Naive B cell (primary cell): Measurements from ENCODE around the gene ZNF578. TPM values are rescaled to one million over a fixed set of nuclear protein-coding genes. Genes with fewer than 3 reads are reported as not detected.
"Not testable (repeated sequence)": the region's sequence is repeated elsewhere in the genome, so short reads cannot be mapped to it uniquely, and the experiment has no call there.

Experiments
- ATAC-seq, 2 donors: fragments of 150-1000 bp; cut with Tn5 transposase; 2 replicates each; pipeline ENCODE4 v1.10.0; 2021; ENCODE audit warnings: low read depth in 2 of 2, mild to moderate bottlenecking in 2 of 2, moderate library complexity in 2 of 2
- DNase-seq: peaks from one replicate; pipeline ENCODE4 v3.0.0; 2022
- H3K27ac Mint-ChIP-seq, 6 donors: one replicate each; pipeline ENCODE4 v1.8.0; 2020 to 2022; ENCODE audit warnings: mild to moderate bottlenecking in 6 of 6, mixed read lengths in 6 of 6, moderate library complexity in 5 of 6, inconsistent platforms in 2 of 6
- H3K27me3 Mint-ChIP-seq, 3 donors: one replicate each; pipeline ENCODE4 v1.8.0; 2021 to 2022; ENCODE audit warnings: mixed read lengths in 3 of 3, mild to moderate bottlenecking in 1 of 3
- H3K36me3 Mint-ChIP-seq, 2 donors: one replicate each; pipeline ENCODE4 v1.8.0; 2020 to 2022; ENCODE audit warnings: mixed read lengths in 2 of 2, inconsistent platforms in 1 of 2, mild to moderate bottlenecking in 1 of 2
- H3K4me1 Mint-ChIP-seq, 3 donors: one replicate each; pipeline ENCODE4 v1.8.0; 2020 to 2022; ENCODE audit warnings: mixed read lengths in 3 of 3, inconsistent platforms in 1 of 3, mild to moderate bottlenecking in 1 of 3, moderate library complexity in 1 of 3
- H3K4me3 Mint-ChIP-seq, 8 donors: one replicate each; pipeline ENCODE4 v1.8.0; 2020 to 2022; ENCODE audit warnings: mild to moderate bottlenecking in 8 of 8, mixed read lengths in 8 of 8, moderate library complexity in 8 of 8, inconsistent platforms in 2 of 8
- H3K9me3 Mint-ChIP-seq, 7 donors: one replicate each; pipeline ENCODE4 v1.8.0; 2020 to 2022; ENCODE audit warnings: mixed read lengths in 7 of 7, mild to moderate bottlenecking in 5 of 7, inconsistent platforms in 2 of 7, moderate library complexity in 1 of 7
- polyA plus RNA-seq, 6 donors: library from polyadenylated mRNA; unstranded; fragments of 300-500 nt; fragmentation: Illumina TruSeq; gene quantifications; one replicate each; pipeline ENCODE4 v1.2.3, GENCODE V29; 2021; ENCODE audit warnings: low read depth in 6 of 6

ZNF578 gene
- polyA plus RNA-seq, 6 donors from 2014 or later = 1.5 to 19.0 (median 6.1) TPM

- H3K4me3 Mint-ChIP-seq = peak overlapping the region in 3 of 8 donors; percentile 30 to 60 (median 41)
- ATAC-seq (no peak), DNase-seq (no peak)
- H3K9me3 Mint-ChIP-seq = peaks cover 0 to 65% (median 7%) of the 10 kb centered on the region in 7 donors
- no peaks in the 10 kb centered on the region for H3K27me3 Mint-ChIP-seq
- peaks cover 31 to 37% of the 10 kb centered on the region in 2 donors for H3K36me3 Mint-ChIP-seq
- H3K27ac Mint-ChIP-seq = peak overlapping the region in 2 of 6 donors; percentile 33 to 74
- H3K4me1 Mint-ChIP-seq = peaks cover 15 to 18% (median 15%) of the 10 kb centered on the region in 3 donors
Observed at GRCh38 chr19:52542984-52543664, 89.8 kb downstream of the ZNF578 start.

- Mint-ChIP-seq H3K36me3 (peaks cover 48 to 52% of the 10 kb centered on the region in 2 donors), H3K27ac (no peak overlapping the region), H3K9me3 (peaks cover 19 to 98% (median 72%) of the 10 kb centered on the region in 7 donors), H3K27me3 (no peaks in the 10 kb centered on the region), H3K4me1 (peaks cover 0 to 2% (median 0%) of the 10 kb centered on the region in 3 donors), H3K4me3 (no peak overlapping the region)
- no peak for ATAC-seq
- no peak for DNase-seq
Observed at GRCh38 chr19:52554216-52554971, 101.0 kb downstream of the ZNF578 start.

- Mint-ChIP-seq H3K27me3 (no peaks in the 10 kb centered on the region), H3K4me3 (no peak overlapping the region), H3K4me1 (no peaks in the 10 kb centered on the region), H3K9me3 (peaks cover 15 to 94% (median 77%) of the 10 kb centered on the region in 7 donors), H3K36me3 (peaks cover 44 to 60% of the 10 kb centered on the region in 2 donors), H3K27ac (no peak overlapping the region)
- ATAC-seq = no peak
- DNase-seq = no peak
Observed at GRCh38 chr19:52557231-52557995, 104.1 kb downstream of the ZNF578 start.

- not testable (repeated sequence) for H3K4me1 Mint-ChIP-seq, H3K27ac Mint-ChIP-seq, ATAC-seq, DNase-seq, H3K27me3 Mint-ChIP-seq
- Mint-ChIP-seq H3K4me3 (peak overlapping the region in 1 of 8 donors; percentile 47), H3K36me3 (peaks cover 43 to 54% of the 10 kb centered on the region in 2 donors), H3K9me3 (peaks cover 12 to 91% (median 74%) of the 10 kb centered on the region in 7 donors)
Observed at GRCh38 chr19:52558732-52559445, 105.5 kb downstream of the ZNF578 start.

GRCh38 chr19:52561611-52562010 is 108.3 kb downstream of the ZNF578 start:
- not testable (repeated sequence) for ATAC-seq, H3K4me1 Mint-ChIP-seq, H3K27ac Mint-ChIP-seq, H3K27me3 Mint-ChIP-seq, DNase-seq, H3K4me3 Mint-ChIP-seq
- H3K36me3 Mint-ChIP-seq = peaks cover 24 to 44% of the 10 kb centered on the region in 2 donors
- H3K9me3 Mint-ChIP-seq = peaks cover 7 to 84% (median 61%) of the 10 kb centered on the region in 7 donors

Other genes with a start within 250 kb of the ZNF578 start
- 10 to 100 TPM; 27.8 to 62.4 (median 56.8) TPM for gene ZNF766, start 184.0 kb upstream of the ZNF578 start, polyA plus RNA-seq
- gene ZNF480, start 156.4 kb upstream of the ZNF578 start, polyA plus RNA-seq = 10 to 100 TPM; 10.1 to 42.2 (median 29.7) TPM
- 10 to 100 TPM in 1 of 6 donors, 1 to 10 TPM in 5; 1.4 to 10.7 (median 3.3) TPM for gene ZNF610, start 117.3 kb upstream of the ZNF578 start, polyA plus RNA-seq
- 10 to 100 TPM; 45.2 to 74.7 (median 58.4) TPM for gene ZNF880, start 83.6 kb upstream of the ZNF578 start, polyA plus RNA-seq
- 10 to 100 TPM; 11.5 to 17.0 (median 16.1) TPM for gene ZNF528, start 55.7 kb upstream of the ZNF578 start, polyA plus RNA-seq
- gene ZNF534, start 24.4 kb upstream of the ZNF578 start, polyA plus RNA-seq = under 1 TPM in 2 of 6 donors, not detected in 4; 0.62 to 0.77 TPM
- gene ZNF808, start 74.1 kb downstream of the ZNF578 start, polyA plus RNA-seq = 10 to 100 TPM in 2 of 6 donors, 1 to 10 TPM in 3, not detected in 1; 8.8 to 20.2 (median 9.7) TPM
- 10 to 100 TPM; 16.5 to 31.2 (median 18.6) TPM for gene ZNF701, start 116.7 kb downstream of the ZNF578 start, polyA plus RNA-seq
- 10 to 100 TPM in 5 of 6 donors, 1 to 10 TPM in 1; 6.7 to 31.5 (median 14.8) TPM for gene ZNF83, start 184.8 kb downstream of the ZNF578 start, polyA plus RNA-seq